Neural cell (in vitro differentiated cells): ENCODE measurements around the gene GCN1. TPM values are rescaled to one million over a fixed set of nuclear protein-coding genes. Genes with fewer than 3 reads are reported as not detected.

Source experiments
- H2AFZ ChIP-seq: fragments of 200-600, 300-800 bp; sonication (generic), shearing (Covaris generic); 2 replicates; pipeline ENCODE4 v1.6.0; 2014; ENCODE audit warnings: low read depth, mild to moderate bottlenecking, antibody characterized with exemption, low read length, moderate library complexity
- H3F3A ChIP-seq: fragments of 200-600 bp; shearing (Covaris generic); 2 replicates; pipeline ENCODE4 v1.6.1; 2016; ENCODE audit warnings: mild to moderate bottlenecking, moderate library complexity, mixed read lengths, antibody characterized with exemption, low read length; ENCODE audit not compliant: insufficient read depth, poor library complexity, severe bottlenecking
- H3K27ac ChIP-seq: fragments of 200-600, 300-800 bp; sonication (generic), shearing (Covaris generic); 2 replicates; pipeline ENCODE4 v1.5.1; 2014; ENCODE audit warnings: mild to moderate bottlenecking, low read length, moderate library complexity
- H3K27me3 ChIP-seq: fragments of 300-800, 200-600 bp; sonication (generic), shearing (Covaris generic); 2 replicates; pipeline ENCODE4 v1.6.0; 2014; ENCODE audit warnings: mild to moderate bottlenecking, low read depth, low read length, moderate library complexity; ENCODE audit not compliant: insufficient read depth
- H3K36me3 ChIP-seq: fragments of 300-800, 200-600 bp; sonication (generic), shearing (Covaris generic); 2 replicates; pipeline ENCODE4 v1.5.1; 2014; ENCODE audit warnings: mild to moderate bottlenecking, antibody characterized with exemption, low read length, moderate library complexity; ENCODE audit not compliant: insufficient read depth
- H3K4me2 ChIP-seq: fragments of 300-800, 200-600 bp; sonication (generic), shearing (Covaris generic); 2 replicates; pipeline ENCODE4 v1.6.0; 2014; ENCODE audit warnings: mild to moderate bottlenecking, low read length
- H3K4me3 ChIP-seq: fragments of 300-800, 200-600 bp; sonication (generic), shearing (Covaris generic); 2 replicates; pipeline ENCODE4 v1.5.1; 2014; ENCODE audit warnings: mild to moderate bottlenecking, low read length, moderate library complexity
- H3K79me2 ChIP-seq: fragments of 200-600 bp; shearing (Covaris generic); replicated peaks from 2 replicates; pipeline ENCODE4 v1.6.0; 2014; ENCODE audit warnings: mild to moderate bottlenecking, low read length, moderate library complexity; ENCODE audit not compliant: insufficient read depth
- H3K9ac ChIP-seq: fragments of 300-800, 200-600 bp; sonication (generic), shearing (Covaris generic); 2 replicates; pipeline ENCODE4 v1.6.1; 2016; ENCODE audit warnings: mild to moderate bottlenecking, low read length, mixed read lengths
- H3K9me2 ChIP-seq: fragments of 200-600 bp; shearing (Covaris generic); 2 replicates; pipeline ENCODE4 v1.6.1; 2016; ENCODE audit warnings: mild to moderate bottlenecking, low read length, mixed read lengths; ENCODE audit not compliant: insufficient read depth
- H3K9me3 ChIP-seq: fragments of 200-600, 300-800 bp; sonication (generic), shearing (Covaris generic); 2 replicates; pipeline ENCODE4 v1.6.1; 2016; ENCODE audit warnings: mild to moderate bottlenecking, mixed run types, low read length, moderate library complexity, mixed read lengths
- H4K20me1 ChIP-seq: fragments of 200-600 bp; shearing (Covaris generic); 2 replicates; pipeline ENCODE4 v1.6.1; 2016; ENCODE audit warnings: mild to moderate bottlenecking, mixed run types; ENCODE audit not compliant: insufficient read depth
- EP300 ChIP-seq: fragments of 450-650 bp; conservative IDR thresholded peaks from 2 replicates; pipeline ENCODE4 v1.6.1; 2014; ENCODE audit warnings: antibody characterized with exemption, mild to moderate bottlenecking, moderate library complexity; ENCODE audit not compliant: poor library complexity, severe bottlenecking
- EZH2 ChIP-seq: fragments of 200-600, 300-800 bp; shearing (Covaris generic), sonication (generic); IDR thresholded peaks from 2 replicates; pipeline ENCODE4 v1.6.1; 2014; ENCODE audit warnings: antibody characterized with exemption, low read length, borderline replicate concordance, mild to moderate bottlenecking; ENCODE audit not compliant: insufficient read depth, poor library complexity, severe bottlenecking
- MXI1 ChIP-seq: fragments of 450-650 bp; conservative IDR thresholded peaks from 2 replicates; pipeline ENCODE4 v1.6.1; 2014; ENCODE audit warnings: antibody characterized with exemption, mild to moderate bottlenecking; ENCODE audit not compliant: poor library complexity, severe bottlenecking
- POLR2AphosphoS5 ChIP-seq: IDR thresholded peaks from 2 replicates; pipeline ENCODE4 v1.6.1; 2012
- RAD21 ChIP-seq: fragments of 450-650 bp; conservative IDR thresholded peaks from 2 replicates; pipeline ENCODE4 v1.6.1; 2014; ENCODE audit warnings: antibody characterized with exemption, mild to moderate bottlenecking, moderate library complexity
- SMC3 ChIP-seq: fragments of 450-650 bp; conservative IDR thresholded peaks from 2 replicates; pipeline ENCODE4 v1.6.1; 2014; ENCODE audit warnings: antibody characterized with exemption, mild to moderate bottlenecking, moderate library complexity; ENCODE audit not compliant: poor library complexity
- TAF1 ChIP-seq: IDR thresholded peaks from 2 replicates; pipeline ENCODE4 v1.6.1; 2012; ENCODE audit warnings: low read depth
- polyA plus RNA-seq: library from polyadenylated mRNA; depleted of rRNA; stranded (reverse); fragments of >200 nt; gene quantifications from 2 replicates; pipeline ENCODE4 v1.2.3, GENCODE V29; 2014
- TF ChIP-seq, protein P1 (sequence below): fragments of 450-650 bp; IDR thresholded peaks from 2 replicates; pipeline ENCODE4 v1.5.1; 2014; ENCODE audit warnings: antibody characterized with exemption, mild to moderate bottlenecking, moderate library complexity; ENCODE audit not compliant: poor library complexity, severe bottlenecking
- TF ChIP-seq, protein P2 (sequence below): IDR thresholded peaks from 2 replicates; pipeline ENCODE4 v1.6.1; 2012; ENCODE audit warnings: borderline replicate concordance

GCN1 gene
- polyA plus RNA-seq, 1 donor from 2014 or later, result 21.5 TPM

DNA sequence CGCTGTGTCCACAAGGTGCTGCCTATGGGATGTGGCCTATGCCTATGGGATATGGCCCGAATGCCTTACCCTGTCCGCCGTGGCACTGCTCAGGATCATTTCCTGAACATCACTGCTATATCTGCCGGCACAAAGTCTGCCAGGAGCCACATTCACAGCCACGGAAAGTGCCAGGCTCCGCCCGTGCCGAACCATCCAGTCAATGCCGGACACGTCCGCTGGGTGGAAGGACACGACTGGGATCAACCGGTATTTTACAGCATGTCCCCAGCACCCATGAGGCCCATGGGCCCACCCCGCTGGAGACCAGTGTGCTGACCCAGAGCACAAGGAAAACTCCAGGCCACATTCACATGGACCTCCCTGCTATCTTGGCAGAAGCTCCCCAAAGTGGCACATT lies 63.4 kb downstream of the GCN1 start:
- no peaks in the 10 kb centered on the region for H3K9me3 ChIP-seq
- H3K9me2 ChIP-seq, result no peaks in the 10 kb centered on the region

DNA sequence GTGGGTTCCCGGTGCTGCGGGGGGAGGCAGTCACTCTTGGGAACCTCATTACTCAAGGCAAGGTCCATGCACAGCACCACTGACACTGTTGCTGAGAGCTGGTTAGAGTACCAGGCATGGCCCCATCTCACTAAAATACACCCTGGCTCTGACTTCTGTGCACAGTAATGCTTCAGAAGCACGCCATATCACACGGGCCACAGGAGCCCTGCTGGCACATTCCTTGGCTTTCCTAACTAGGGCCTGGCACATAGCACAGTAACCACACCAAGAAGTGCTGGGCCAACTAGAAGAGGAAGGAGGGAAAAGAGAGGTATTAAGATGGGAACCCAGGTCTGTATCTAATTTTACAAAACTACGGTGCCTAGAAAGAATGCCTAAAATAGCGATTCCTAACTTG lies 64.5 kb downstream of the GCN1 start:
- TF ChIP-seq, protein P1, sequence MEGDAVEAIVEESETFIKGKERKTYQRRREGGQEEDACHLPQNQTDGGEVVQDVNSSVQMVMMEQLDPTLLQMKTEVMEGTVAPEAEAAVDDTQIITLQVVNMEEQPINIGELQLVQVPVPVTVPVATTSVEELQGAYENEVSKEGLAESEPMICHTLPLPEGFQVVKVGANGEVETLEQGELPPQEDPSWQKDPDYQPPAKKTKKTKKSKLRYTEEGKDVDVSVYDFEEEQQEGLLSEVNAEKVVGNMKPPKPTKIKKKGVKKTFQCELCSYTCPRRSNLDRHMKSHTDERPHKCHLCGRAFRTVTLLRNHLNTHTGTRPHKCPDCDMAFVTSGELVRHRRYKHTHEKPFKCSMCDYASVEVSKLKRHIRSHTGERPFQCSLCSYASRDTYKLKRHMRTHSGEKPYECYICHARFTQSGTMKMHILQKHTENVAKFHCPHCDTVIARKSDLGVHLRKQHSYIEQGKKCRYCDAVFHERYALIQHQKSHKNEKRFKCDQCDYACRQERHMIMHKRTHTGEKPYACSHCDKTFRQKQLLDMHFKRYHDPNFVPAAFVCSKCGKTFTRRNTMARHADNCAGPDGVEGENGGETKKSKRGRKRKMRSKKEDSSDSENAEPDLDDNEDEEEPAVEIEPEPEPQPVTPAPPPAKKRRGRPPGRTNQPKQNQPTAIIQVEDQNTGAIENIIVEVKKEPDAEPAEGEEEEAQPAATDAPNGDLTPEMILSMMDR, result no peak
- no peak for TF ChIP-seq MXI1
- no peak for TF ChIP-seq SMC3
- no peak for TF ChIP-seq POLR2AphosphoS5
- no peak for TF ChIP-seq EP300
- no peak for TF ChIP-seq TAF1
- TF ChIP-seq RAD21, result no peak
- TF ChIP-seq, protein P2, sequence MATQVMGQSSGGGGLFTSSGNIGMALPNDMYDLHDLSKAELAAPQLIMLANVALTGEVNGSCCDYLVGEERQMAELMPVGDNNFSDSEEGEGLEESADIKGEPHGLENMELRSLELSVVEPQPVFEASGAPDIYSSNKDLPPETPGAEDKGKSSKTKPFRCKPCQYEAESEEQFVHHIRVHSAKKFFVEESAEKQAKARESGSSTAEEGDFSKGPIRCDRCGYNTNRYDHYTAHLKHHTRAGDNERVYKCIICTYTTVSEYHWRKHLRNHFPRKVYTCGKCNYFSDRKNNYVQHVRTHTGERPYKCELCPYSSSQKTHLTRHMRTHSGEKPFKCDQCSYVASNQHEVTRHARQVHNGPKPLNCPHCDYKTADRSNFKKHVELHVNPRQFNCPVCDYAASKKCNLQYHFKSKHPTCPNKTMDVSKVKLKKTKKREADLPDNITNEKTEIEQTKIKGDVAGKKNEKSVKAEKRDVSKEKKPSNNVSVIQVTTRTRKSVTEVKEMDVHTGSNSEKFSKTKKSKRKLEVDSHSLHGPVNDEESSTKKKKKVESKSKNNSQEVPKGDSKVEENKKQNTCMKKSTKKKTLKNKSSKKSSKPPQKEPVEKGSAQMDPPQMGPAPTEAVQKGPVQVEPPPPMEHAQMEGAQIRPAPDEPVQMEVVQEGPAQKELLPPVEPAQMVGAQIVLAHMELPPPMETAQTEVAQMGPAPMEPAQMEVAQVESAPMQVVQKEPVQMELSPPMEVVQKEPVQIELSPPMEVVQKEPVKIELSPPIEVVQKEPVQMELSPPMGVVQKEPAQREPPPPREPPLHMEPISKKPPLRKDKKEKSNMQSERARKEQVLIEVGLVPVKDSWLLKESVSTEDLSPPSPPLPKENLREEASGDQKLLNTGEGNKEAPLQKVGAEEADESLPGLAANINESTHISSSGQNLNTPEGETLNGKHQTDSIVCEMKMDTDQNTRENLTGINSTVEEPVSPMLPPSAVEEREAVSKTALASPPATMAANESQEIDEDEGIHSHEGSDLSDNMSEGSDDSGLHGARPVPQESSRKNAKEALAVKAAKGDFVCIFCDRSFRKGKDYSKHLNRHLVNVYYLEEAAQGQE, result no peak
- no peak for TF ChIP-seq EZH2
- Histone ChIP-seq H3K36me3 (no peaks in the 10 kb centered on the region), H3K27ac (no peak overlapping the region), H4K20me1 (no peaks in the 10 kb centered on the region), H3K27me3 (no peaks in the 10 kb centered on the region), H3K9me2 (no peaks in the 10 kb centered on the region), H3K9ac (no peak overlapping the region), H3F3A (no peaks in the 10 kb centered on the region), H3K4me2 (no peak overlapping the region), H2AFZ (no peak overlapping the region), H3K9me3 (no peaks in the 10 kb centered on the region), H3K79me2 (no peaks in the 10 kb centered on the region), H3K4me3 (no peak overlapping the region)

More for the DNA sequence above, 63.4 kb downstream of the GCN1 start:
- Histone ChIP-seq H3F3A (no peaks in the 10 kb centered on the region), H3K4me2 (no peak overlapping the region), H3K27ac (no peak overlapping the region), H4K20me1 (no peaks in the 10 kb centered on the region), H3K79me2 (no peaks in the 10 kb centered on the region), H3K36me3 (no peaks in the 10 kb centered on the region), H3K9ac (no peak overlapping the region), H3K27me3 (no peaks in the 10 kb centered on the region), H2AFZ (no peak overlapping the region), H3K4me3 (no peak overlapping the region)
- no peak for TF ChIP-seq POLR2AphosphoS5
- TF ChIP-seq SMC3, result no peak
- TF ChIP-seq TAF1, result no peak
- no peak for TF ChIP-seq EZH2
- no peak for TF ChIP-seq RAD21
- no peak for TF ChIP-seq EP300
- TF ChIP-seq MXI1, result no peak
- TF ChIP-seq, protein P2, result no peak
- TF ChIP-seq, protein P1, result no peak
